ENCODE results near the gene SYT15. TPM values are rescaled to one million over a fixed set of nuclear protein-coding genes. Genes with fewer than 3 reads are reported as not detected.
"Not testable (repeated sequence)": the region's sequence is repeated elsewhere in the genome, so short reads cannot be mapped to it uniquely, and the experiment has no call there.

SYT15 gene
- total RNA-seq, 1 donor from 2014 or later = 10.4 TPM

DNA sequence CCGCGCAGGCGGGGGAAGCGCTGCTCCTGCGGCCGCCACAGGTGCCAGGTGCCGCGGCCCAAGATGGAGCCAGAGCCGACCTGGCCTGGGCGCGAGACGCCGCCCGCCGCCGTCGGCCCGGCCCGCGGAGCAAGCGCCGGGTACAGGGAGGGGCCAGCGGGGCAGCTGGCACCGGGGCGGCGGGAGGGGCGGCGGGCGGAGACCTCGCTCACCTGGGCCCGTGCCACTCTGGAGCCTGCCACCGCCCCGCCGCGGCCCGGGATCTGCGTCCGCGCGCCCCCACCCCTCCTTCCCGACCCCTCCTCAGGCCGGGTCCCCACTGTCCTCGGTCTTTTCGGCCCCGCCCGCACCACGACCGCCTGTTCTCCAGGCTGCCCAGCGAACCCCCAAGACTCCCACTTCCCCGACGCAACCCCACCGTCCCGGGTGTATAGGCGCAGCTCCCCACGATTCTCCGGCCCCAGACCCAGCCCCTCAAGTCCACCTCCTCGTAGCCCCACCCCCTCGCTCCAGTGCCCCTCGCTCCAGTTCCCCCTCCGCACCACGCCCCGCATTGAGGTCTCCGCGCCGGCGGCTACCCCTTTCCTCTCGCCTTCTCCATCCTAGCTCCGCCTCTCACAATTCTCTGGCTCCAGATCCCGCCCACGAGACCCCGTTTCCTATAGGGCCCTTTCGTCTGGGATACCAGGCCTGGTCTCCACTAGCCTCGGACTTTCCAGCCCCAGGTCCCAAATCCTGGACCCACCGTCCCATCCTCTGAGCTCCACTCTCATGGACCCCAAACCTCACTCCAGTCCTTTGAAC lies 22.2 kb upstream of the SYT15 start, which contains the start of gene GPRIN2:
TSS of gene GPRIN2 (minus strand) at position 144 of the 804 bp plus-strand sequence. CDS start 5,922 bp downstream, outside the sequence.
- peak; percentile 53 for DNase-seq (ENCODE audit: low spot score)

DNA sequence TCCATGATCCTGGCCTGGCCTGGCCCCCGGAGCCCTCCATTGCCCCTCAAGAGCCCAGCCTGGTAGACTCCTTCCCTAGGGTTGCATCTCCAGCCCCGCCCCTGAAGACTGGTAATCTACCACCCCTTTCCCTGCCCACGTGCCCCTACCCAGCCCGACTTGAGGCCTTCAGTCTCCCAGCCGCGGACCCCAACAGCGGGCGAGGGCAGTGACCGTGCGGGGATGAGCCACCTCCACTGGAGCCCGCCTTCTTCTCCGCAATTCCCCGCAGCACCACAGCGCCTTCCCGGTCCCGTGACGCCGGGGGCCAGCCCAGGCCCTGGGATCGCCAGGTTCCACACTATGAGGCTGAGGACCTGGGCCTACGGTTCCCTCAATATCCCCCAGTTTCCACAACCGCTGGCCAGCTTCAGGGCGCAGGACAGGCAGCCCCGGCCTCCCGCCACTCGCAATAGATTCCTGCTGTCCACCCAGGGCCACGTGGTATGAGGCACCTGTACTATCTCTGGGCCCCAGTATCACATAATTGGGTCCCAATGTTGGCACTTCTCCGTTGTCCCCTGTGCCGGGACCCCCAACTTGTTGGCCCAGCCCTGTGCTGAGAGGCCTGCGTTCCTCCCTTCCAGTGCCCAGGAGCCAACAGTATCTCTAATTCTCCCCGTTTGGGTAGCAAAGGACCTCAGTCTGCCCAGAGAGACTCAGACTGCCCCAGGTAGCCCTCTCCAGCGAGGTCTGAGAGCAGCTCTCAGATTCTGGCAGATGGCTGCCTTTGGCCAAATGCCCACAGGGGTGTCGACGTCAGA lies 21.4 kb upstream of the SYT15 start:
- DNase-seq (ENCODE audit: low spot score) = peak; percentile 52

DNA sequence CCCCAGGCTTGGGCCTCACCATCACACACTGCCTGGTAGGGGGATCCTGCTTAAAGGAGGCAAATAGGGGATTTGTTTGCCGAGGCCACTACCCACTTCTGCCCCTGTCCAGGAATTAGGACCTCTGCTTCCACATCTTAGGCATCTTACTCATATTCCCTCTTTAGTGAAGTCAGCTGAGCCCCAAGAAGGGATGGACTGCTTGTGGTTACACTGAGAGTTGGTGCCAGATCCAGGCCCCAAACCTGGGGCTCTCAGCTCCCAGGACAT lies 20.9 kb upstream of the SYT15 start:
- DNase-seq (ENCODE audit: low spot score) = no peak

DNA sequence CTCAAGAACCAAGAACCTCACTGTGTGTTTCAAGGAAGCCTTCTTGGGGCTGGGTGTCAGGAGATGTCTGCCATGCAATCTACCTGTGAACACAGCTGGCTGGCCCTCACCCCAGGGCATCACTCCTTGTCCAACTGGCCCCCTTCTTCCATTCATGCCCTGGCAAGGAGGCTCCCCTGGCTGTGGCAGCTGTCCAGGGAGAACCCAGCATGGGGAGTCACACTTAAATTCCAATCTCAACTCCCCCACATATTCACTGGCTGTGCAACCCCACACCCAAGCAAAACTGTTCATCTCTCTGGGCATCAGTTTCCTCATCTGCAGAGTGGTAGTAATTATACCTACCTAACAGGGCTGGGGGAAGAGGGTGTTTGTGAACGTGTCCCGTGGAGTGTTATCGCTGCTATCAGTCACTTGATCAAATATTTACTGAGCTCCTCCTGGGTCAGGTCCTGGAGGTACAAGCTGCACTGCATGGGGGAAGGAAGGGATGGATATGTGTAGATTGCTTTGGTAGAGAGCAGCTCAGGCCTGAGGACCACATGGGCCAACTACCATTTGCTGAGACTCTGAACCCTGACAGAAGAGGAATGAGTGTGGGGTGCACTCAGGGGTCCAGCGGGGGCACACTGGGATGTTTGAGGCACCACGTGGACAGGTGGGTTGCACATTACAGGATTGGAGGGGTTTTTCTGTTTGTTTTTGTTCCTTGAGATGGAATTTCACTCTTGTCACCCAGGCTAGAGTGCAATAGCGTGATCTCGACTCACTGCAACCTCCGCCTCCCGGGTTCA lies 20.3 kb upstream of the SYT15 start:
- peak; percentile 42 for DNase-seq (ENCODE audit: low spot score)

DNA sequence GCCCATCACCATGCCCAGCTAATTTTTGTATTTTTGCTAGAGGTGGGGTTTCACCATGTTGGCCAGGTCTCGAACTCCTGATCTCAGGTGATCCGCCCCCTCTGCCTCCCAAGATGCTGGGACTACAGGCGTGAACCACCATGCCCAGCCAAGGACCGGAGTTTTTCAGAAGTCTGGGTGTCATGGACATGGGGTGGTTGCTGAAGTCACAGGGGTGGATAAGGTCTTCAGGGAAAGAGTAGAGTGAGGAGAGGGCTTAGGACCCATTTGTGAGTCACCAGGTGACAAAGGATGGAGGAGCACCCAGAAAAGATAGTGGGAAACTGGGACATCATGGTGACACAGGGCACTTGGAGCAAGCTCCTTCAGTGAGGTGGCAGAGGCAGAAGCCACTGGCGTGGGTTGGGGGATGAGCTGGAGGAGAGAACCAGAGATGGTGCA lies 19.7 kb upstream of the SYT15 start:
- DNase-seq (ENCODE audit: low spot score) = peak; percentile 43

DNA sequence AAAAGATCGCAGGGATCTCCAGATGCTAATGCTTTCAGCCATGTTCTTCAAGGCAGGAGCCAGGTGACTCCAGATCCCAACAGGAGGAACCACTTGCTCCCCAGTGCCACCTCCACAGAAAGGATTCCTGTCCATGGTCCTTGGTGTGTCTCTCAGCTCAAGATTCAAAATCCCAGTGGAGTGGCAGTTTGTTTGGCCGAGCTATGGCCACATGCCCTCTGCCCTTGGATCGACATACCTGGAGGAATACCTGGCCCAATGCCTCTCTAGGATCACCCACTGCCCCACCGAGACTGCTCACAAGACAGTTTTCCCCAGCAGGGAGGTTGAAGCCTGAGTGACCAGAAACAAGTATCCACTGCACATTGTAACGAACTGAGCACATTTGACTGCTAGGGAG lies 18.5 kb upstream of the SYT15 start:
- peak; percentile 41 for DNase-seq (ENCODE audit: low spot score)

DNA sequence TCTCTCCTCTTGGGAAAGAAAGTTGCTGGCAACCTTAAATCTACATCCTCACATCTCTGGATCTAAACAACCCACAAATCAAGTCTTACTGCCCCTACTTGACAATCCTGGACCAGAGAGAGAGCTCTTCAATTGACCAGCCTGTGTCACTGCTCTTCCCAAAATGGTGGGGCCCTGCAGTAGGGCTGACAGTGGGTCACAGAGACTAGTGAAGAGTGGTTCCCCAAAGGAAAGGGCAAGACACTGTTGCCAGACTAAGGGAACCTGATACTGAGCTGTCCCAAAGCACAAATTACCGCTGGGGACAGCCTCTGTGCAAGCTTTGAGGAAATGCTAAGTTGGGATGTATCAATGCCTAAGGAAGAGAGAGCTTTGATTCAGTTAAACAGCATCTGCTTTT lies 18.0 kb upstream of the SYT15 start:
- no peak for DNase-seq (ENCODE audit: low spot score)

DNA sequence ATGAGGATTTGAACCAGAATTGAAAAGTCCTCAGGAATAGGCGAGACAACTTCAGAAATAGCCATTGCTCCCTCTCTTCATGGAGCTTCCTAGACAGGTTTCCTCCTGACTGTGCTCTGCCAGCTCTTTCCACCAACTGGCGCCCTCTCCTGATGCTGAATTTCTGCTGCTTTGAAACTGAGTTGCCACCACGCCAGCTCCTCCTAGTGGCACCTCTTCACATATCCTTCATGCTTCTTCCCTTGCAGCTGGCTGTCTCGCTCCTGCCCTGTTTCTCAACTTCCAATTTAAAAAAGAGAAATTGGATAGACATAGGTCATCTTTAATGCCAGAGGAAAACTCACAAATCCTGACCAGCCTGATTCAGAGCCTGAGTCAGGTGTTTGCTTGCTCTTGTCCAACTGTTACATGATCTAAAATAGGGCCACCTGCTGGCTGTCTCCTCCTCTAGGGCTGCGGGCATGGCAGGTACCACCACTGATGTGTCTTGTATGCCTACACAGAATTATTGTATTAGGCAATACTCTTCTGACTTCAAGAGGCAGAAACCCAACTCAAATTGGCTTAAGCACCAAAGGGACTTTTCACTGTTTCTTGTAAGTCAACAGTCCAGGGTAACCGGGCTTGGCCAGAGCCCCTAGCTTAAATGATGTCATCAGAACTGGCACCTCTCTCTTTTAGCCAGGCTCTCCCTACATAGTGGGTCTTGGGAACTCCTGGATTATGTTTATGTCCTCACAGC lies 13.2 kb upstream of the SYT15 start:
- peak; percentile 71 for DNase-seq (ENCODE audit: low spot score)

DNA sequence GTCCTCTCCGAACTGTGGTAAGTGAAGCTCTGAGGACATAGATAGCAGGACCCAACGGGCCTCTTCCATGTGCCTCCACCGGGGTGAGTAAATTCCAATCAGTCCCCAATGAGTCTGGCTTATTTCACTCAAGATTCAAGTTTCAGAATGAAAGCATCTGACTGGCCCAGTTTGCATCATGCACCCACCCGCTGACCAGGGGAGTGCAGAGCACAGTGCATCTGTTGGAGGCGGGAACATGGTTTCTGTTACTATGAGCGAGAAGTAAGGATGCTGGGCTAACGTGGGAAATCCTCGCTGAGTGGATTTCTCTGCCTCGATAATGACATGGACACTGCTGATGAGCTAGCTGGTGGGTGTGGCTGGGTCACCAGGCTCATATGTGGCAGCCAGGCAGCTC lies 11.8 kb upstream of the SYT15 start:
- DNase-seq (ENCODE audit: low spot score) = not testable (repeated sequence)

DNA sequence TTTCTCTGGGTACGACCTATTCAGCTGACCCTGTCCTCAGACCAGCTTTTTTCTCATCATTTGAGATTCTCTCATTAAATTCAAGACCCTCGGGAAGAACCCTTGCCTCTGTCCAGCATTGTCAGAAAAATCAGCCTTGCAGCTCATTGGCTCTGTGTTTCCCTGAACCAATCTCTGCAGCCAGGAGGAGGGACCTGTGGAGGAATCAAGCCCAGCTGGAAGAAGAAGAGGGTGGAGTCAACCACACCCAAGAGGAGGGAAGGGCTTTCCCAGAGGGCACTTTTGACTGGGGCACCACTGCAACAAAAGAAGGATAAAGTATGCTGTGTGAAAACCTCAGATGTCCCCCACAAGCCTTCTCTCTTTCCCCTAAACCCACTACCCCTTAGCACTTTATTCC lies 8.3 kb upstream of the SYT15 start:
- DNase-seq (ENCODE audit: low spot score) = not testable (repeated sequence)

DNA sequence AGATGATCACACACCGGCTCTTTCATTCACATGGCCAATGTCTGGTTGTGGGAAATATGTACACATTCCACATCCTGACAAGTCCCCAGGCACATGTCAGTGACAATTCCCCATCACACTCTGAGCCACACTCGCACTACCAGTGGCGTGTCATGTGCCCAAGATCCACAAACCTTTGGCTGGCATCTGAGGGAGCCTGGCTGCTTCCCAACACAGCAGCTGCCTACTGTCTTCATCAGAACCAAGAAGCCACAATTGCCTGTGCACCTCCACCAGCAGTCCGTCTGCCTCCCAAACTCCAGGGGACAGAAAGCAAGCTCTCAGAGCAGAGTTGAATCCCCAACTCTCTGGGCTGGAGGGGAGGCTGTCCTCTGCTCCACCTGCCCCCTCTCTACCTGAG lies 6.2 kb upstream of the SYT15 start:
- DNase-seq (ENCODE audit: low spot score) = not testable (repeated sequence)

DNA sequence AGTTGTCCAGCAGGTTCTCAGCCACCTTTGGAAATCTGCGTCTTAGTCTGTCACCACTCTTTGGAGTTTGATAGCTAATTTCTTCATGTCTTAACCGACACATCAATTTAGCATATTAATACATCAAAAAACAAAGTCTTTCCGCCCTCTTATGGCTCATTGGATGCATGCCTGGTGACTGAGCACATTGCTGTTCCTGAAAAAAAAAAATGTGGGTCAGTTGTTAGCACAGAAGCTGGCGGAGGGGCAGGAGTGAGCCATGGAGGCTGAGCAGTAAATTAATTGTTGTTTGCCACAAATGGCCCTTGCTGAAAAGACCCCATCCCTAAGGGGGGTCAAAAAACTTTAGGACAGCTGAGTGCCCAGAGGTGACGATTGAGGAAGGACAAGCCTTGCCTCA lies 5.6 kb upstream of the SYT15 start:
- not testable (repeated sequence) for DNase-seq (ENCODE audit: low spot score)

DNA sequence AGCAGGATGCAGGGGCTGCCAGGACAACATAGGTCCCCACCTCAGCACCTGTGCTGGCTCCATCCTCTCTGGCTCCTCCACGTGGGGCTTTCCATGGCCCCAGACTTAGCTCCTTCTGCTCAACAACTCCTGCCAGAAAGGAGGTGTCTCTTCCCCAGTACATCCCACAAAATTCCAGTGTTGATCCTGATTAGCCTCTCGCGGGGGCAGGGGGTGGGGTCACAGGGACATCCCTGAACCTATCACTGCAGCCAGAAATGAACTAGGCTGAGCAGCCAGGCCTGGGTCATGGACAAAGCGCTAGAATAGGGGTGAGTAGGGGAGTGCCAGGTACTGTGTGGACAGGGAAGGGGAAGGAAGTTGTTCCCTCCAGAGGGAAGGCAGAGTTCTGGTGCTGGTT lies 5.0 kb upstream of the SYT15 start:
- not testable (repeated sequence) for DNase-seq (ENCODE audit: low spot score)

DNA sequence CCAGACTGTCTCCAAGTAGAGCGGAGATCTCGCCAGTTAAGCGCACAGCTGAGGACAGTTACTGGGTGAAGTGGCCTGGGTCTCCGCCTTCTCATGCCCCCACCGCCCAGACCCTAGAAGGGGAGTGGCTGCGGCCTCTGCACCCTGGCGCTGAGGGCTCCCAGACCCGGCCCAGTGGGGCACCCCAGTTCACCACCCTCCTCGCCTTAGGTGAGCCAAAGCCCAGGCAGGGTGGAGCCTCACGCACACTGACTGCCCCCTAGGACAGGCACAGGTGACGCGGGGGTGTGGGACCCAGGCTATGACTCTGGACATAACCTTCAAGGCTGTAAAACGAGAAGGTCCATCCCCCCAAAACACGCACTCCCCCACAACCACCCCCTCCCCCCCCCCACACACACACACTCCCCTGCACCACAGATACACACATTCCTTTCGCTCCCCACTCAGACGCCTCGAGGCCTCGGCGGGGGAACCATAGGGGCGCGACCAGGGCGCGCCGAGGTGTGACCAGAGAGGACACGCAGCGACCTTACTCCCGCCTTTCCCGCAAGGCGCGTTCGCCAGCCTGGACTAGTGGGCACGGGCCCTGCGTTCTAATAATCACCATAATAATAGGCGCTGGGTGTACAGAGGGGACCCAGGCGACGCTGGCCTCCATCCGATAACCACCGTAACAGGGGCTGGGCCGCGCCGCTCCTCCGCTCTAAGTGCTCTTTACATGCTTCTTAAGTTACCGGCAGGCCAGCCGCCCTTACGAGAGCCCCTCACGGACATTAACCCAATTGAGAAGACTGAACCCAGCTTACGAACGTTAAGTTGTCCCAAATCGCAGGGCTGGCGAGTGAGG lies 1.1 kb upstream of the SYT15 start:
- DNase-seq (ENCODE audit: low spot score) = not testable (repeated sequence)

DNA sequence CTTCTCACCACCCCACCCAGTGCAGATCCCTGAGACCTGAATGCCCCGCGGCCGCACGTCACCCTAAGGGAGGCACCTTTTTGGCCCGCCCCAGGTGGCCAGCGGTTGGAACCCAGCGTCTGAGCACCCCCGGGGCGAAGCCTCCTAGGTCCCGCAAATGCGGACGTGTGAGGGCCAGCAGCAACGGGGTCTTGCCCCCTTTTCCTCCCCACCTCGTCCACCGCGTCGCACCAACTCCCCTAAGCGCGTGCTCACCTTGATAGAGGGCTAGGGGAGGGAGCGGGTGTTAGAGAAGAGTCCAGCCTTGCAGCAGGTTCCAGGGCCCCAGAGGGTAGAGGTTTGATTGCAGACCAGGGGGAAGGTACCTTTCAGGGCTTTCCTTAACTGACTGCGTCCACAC lies 450 bp downstream of the SYT15 start:
- not testable (repeated sequence) for DNase-seq (ENCODE audit: low spot score)

DNA sequence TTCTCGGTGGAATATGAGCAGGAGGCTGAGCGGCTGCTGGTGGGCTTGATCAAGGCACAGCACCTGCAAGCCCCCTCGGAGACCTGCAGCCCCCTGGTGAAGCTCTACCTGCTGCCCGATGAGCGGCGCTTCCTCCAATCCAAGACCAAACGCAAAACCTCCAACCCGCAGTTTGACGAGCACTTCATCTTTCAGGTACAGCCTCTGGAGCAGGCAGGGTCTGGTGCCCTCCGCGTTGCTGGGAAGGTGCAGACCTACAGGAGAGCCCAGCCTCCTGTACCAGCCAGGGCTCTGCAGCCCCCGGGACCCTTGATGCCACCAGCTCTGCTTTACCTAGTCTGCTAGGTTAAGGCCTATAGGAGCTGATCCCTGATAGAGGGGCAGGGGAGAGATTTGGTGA lies 3.1 kb downstream of the SYT15 start:
- not testable (repeated sequence) for DNase-seq (ENCODE audit: low spot score)

DNA sequence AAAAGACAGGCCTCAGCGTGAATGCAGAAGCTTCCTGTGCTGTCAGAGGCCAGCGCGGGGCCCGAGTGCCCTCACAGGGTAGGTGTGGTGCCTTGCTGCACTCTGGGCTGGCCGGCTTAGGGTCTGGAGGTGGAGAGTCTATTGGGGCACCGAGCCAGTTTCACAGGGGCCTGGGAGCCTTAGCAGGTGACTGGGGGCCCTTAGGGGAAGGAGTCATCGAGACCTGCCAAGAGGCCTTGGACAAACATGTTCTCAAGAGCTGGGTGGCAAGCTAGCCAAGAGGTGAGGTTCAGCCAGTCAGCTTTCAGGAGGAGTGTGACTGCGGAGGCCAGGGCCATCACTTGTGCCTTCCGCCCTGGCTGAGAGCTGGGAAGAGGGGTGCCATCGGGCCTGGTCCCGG lies 3.6 kb downstream of the SYT15 start:
- DNase-seq (ENCODE audit: low spot score) = not testable (repeated sequence)

DNA sequence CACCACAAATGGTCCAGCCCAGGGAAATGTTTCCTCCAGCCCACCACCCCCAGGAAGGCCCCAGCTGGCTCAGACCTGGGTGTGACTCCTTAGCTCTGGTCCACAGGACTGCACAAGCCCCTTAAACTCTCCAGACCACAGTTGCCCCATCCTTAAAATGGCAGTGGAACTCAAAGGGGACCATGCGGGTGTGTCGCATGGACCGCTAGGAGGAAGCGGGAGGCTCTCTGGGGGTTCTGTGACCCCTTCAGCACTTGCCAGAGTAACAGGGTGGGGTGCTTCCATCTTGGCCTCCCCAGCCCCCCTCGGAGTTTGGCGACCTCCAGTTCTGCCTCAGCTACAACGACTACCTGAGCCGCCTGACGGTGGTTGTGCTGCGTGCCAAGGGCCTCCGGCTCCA lies 5.3 kb downstream of the SYT15 start:
- DNase-seq (ENCODE audit: low spot score) = not testable (repeated sequence)

DNA sequence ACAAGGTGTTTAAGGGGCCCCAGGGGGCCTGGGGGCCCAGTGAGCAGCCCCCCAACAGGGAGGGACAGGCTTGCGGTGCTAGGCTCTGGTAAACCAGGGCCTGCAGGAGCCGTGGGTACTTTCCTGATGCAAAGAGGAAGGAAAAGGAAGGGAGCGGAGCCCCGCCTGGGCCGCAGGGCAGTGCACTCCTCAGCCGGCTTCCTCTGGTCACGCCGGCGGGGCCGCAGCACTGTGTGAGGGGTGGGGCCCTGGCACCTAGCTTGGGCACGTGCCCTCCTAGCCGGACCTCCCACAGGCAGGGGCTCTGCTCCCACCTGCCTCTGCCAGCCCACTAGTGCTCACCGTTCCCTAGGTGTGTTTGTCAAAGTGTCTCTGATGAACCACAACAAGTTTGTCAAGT lies 6.3 kb downstream of the SYT15 start:
- DNase-seq (ENCODE audit: low spot score) = not testable (repeated sequence)

DNA sequence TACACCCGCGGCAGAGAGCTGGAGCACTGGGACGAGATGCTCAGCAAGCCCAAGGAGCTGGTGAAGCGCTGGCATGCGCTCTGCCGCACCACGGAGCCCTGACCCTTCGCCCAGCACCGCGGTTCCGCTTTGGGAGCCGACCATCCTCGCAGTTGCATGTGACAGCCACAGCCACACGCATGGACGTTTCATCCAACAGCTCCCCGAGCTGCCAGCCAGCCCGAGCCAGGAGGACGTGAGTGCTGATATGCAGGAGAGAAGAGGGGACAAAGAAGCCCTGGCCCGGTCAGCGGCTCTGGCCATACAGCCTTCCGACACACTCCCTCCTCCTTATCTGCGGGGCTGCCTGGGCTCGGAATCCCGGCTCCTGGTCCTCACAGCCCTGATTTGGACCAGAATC lies 8.6 kb downstream of the SYT15 start:
- not testable (repeated sequence) for DNase-seq (ENCODE audit: low spot score)

DNA sequence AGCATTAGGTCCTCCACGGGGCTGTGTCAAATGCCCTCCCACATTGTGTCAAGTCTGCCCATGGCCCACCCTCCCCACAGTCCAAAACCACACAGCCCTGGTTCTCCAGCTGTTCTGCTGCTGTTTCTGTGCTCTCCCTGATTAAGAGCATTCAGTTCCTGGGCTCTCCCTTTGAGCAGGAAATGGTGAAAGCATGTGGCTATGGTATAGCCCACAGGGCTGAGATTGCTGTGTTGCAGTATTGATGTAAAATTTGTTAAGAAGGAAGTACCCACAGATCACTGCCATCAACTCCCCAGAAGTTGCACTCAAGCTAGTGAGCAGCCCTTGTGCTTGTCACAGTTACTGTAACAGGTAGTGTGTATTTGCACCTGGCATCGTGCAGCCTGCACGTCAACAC lies 9.3 kb downstream of the SYT15 start:
- not testable (repeated sequence) for DNase-seq (ENCODE audit: low spot score)

Data from ureter (tissue), 1 donor.